ENCODE data around the gene EDC4.
"Not testable (repeated sequence)": the region's sequence is repeated elsewhere in the genome, so short reads cannot be mapped to it uniquely, and the experiment has no call there.

The EDC4 gene

DNA sequence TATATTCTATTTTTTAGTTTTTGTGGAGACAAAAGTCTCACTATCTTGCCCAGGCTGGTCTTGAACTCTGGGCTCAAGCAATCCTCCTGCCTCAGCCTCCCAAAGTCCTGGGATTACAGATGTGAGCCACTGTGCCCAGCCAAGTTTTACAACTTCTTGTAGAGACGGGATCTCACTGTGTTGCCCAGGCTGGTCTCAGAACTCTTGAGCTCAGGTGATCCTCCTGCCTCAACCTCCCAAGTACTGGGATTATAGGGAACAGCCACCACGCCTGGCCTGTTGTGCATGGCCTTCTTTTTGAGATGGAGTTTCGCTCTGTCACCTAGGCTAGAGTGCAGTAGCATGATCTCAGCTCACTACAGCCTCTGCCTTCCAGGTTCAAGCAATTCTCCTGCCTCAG, 19.2 kb upstream of the EDC4 start:
- no peak for DNase-seq

DNA sequence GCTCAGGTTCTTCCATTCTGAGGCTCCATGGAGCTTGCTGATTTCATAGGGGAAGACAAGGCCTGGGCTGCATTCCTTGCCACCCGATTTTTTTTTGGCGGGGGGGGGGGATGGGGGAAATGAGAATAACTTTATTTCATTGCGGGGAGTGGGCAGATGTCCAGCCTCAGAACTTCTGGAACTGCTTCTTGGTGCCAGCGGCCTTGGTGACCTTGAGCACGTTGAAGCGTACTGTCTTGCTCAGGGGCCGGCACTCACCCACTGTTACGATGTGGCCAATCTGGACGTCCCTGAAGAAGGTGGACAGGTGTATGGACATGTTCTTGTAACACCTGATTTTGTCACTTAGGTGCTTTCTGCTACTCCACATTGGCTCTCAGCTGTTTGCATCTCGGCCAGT, 17.1 kb upstream of the EDC4 start:
- no peak for DNase-seq

DNA sequence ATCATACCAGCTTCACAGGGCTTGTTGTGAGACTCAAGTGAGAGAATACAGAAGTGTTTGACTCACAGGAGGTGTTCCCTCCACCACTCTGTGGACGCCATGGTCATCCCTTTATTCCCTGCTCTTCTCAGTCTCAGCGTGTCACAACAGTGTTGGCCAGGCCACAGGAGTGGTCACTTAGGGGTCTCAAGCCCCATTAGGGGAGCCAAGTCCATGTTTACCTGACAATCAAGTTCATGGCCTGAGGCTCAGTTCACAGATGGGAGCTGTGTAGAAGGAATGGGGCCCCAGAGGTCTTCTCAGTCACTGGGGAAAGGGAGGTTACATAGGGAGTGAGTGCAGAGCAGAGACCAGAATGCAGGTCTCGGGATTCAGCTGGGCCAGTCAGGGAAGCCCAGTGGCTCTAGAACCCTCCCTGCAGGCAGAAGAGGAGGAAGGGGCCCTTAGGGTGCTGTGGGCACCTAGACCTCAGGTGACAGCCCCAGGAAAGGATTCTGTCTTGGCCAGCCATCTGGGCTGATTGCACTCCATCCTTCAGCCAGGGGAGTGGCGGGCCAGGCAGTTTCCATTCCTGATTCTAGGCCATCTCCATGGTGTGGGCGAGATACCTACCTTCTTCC, 15.8 kb upstream of the EDC4 start:
- no peak for DNase-seq

DNA sequence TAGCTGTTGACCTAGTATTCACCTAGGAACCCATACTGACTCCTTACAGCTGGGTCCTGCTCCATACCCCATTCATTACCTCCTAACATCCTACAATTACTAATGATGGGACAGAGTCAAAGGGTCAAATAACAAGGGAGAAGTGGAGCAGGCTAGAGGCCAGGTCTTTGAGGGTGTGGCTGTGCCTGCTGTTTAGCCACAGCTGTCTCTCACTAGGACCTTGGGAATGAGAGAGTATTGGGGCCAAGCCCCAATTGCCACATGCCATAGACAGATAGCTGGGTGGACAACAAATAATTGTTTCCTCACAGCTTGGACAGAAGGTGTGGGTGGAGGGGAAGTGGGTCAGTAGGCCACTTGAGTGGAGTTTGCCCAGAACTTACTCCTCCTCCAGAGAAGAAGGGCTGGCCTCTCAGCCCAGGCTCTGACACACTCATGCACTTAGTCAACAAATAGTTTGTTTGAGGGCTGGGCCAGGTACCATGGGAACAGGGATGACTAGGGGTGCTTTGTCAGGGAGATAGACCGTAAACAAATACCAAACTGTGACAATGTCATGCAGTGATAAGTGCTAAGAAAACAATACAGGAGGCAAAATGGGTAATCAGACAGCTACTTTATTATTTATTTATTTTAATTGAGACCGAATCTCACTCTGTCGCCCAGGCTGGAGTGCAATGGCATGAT, 15.2 kb upstream of the EDC4 start:
- no peak for DNase-seq

DNA sequence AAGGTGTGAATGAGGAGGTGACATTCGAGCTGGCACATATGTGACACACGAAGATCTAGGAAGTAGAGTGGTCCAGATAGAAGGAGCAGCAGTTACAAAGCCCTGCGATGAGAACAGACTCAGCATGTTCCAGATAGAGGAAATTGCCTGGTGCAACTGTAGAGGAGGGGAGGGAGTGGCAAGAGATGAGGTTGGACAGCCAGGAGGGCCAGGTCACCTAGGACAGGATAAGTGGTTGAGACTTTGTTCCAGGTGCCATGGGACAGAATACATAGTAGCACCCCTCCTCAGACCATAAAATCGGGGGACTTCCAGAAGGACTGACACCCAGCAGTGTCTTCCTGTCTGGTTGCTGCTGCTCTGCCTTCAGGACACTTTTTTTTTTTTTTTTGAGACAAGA, 14.4 kb upstream of the EDC4 start:
- DNase-seq: no peak

DNA sequence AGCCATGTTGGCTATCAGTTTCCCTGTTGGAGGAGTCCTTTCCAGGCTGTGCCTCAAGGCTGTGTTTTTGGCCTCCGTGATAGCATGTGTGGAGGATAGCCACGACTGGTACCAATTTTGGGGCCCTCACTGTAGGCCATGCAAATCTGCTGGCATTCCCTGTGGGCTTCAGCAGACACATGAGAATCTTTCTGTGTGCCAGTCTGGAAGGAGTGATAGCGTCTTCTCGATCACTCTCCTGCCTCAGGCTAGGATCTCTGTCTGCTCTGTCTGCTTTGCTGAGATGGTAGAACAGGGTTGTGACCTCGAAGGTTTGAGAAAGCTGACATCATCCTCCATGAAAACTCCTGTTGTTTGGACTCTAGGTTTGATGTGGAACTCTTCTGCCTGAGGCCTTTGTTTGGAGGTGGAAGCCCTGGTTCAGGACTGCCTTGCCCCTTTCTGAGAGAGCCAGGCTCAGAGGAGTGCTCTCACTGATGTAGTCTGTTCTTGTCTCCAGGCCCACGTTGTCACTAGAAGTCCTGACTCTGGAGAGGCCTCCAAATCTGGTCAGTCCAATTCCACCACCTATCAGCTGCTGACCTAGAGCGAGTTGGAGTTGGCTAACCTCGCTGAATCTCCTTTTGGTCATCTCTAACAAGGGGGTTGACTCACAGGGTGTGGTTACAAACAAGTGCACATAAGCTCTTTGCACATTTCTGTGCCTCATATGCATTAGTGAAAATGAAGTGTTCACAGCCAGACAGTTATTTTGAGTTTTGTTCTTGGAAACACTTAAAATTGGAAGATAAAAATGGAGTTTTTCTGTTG, 12.1 kb upstream of the EDC4 start:
- DNase-seq: no peak

DNA sequence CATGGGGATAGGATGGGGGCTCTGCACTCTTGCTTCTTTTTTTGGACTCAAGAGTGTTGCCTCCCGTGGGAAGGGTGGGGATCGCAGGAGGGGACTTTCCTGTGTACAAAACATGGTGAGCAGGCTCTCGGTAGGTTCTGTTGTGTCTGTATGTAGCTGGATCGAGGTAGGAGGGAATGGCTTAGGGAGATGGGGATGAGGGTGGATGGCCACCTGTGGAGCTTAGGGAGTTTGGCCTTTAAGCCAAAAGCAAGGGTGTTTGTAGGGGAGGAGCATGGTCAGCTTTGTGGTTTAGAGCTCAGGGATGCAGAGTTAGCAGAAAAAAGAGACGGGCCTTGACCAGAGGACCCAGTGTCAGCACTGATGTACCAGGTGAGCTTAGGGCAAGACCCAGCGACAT, 11.0 kb upstream of the EDC4 start:
- DNase-seq: no peak

DNA sequence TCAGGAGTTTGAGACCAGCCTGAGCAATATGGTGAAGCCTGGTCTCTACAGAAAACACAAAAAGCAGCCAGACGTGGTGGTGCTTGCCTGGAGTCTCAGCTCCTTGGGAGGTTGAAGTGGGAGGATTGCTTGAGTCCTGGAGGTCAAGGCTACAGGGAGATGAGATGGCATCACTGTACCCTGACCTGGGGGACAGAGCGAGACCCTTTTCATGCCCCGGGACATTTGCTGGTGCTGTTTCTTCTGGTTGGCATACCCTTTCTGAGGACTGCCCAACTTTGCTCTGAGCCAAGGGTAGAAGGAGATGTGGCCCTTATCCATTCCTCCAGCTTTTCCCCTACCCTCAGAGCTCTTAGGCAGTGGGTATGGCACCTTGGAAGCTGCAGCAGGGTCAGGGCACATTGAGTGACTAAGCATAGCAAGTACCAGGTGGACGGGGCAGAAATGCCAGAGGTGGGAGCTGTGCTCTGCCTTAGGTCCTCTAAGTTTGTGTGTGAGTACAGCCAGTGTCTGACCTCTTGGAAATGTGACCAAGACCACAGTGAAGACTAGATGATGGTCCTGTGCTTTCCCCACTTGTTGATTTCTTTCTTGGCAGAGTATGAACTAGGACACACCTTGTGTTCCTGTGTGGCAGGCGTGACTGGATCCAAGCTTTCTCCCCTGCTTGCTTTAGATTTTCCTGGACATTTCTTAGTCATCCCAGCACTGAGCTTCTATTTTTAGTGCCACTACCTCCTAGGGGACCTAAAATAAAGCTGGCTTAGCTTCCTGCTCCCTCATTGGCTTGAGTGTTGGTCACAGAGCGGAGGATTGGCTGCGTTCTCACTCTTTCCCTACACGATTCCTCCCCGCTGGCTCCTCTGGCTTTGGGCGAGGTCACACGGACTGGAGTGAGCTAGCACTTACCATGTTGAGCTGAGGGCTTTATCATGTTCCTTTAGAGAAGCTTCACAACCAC, 9.9 kb upstream of the EDC4 start:
- no peak for DNase-seq

DNA sequence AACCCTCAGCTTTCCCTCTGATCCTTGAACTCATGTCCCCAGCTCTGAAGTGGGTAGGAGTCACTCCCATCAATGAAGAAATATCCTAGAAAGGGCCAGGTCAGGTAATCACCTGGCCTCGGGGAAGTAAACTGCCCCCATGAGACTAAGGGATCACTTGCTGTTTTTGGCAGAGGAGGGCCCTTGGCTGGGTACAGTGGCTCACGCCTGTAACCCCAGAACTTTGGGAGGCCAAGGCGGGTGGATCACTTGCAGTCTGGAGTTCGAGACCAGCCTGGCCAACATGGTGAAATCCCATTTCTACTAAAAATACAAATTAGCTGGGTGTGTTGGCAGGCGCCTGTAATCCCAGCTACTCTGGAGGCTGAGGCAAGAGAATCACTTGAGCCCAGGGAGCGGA, 8.8 kb upstream of the EDC4 start:
- not testable (repeated sequence) for DNase-seq

DNA sequence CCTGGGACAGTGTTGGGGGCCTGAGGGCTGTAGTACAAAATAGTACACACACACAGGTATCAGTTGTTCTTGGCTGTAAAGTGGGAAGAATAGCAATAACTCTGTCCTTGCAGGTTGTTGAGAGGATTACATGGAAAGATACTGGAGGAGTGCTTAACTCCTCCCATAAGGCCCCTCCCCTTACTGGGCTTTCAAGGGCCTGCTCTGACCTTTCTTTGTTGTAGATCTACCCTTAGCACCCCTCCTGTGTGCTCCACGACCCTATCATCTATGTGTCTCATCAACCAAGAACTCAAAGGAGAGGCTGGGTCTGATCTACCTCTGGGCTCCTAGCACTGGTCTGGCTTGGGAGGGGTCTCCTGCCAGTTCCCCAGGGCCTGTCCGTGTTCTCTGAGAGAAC, 8.3 kb upstream of the EDC4 start:
- no peak for DNase-seq

DNA sequence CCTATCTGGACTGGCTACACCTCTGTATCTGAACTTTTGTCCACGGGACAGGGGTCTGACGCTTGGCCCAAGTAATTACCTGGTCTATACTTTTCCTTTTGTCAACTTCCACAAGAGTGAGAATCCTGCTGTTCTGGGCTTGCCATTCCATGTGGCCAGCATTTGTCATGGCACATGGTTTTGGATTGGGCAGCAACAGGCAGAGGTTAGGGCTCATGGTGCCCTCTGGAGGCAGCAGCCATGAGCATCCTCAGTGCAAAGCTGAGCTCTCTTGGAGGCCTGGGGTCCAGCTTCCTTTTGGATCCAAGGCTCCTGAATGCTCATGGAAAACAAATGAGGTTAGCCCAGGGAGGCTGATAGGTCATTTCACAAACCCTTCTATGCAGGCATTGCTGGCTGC, 7.5 kb upstream of the EDC4 start:
- DNase-seq: peak; percentile 19

DNA sequence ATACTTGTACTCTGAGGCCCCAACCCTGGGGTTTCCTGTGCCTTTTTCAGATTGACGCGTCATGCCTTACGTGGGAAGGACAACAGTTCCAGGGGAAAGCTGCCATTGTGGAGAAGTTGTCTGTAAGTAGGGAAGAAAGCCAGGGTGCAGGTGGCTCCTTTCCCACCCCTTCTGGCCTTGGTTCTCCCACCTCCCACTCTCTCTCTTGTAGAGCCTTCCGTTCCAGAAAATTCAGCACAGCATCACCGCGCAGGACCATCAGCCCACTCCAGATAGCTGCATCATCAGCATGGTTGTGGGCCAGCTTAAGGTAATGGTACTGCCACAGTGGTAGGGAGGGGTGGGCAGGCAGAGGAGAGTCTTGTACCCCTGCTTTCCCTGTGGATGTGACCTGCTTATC, 4.6 kb upstream of the EDC4 start:
- DNase-seq: no peak

DNA sequence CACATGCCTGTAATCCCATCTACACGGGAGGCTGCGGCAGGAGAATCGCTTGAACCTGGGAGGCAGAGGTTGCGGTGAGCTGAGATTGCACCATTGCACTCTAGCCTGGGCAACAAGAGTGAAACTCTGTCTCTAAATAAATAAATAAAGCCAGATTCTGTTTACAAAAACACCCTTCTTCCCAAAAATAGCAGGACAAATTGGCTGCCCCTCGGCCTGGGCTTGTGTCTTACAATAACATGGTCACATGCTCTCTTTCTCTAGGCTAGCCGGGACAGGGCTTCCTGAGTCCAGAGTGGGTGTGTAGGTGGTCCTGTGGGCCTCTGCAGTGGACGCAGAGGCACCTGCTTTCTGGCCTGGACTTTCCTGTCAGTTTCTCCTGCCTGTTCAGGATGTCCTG, 3.2 kb upstream of the EDC4 start:
- DNase-seq: no peak

DNA sequence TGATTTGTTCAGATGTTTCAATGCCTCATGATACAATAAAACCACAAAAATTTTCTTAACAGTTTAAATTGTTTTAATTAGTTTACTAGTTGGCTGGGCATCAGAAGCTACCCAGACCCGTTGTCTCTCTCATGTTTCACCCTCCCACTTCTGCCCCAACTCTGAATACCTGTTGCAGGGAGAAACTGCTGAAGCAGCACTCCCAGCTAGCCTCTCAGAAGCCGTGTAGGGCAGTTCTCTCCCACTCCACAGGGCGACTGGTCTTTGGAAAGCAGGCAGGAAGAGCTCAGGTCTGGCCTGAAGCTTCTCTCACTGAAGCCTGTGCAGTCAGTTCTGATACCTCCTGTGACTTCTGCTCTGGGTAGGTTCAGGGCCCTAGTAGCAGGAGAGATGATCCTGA, 1.6 kb upstream of the EDC4 start:
- DNase-seq: no peak

DNA sequence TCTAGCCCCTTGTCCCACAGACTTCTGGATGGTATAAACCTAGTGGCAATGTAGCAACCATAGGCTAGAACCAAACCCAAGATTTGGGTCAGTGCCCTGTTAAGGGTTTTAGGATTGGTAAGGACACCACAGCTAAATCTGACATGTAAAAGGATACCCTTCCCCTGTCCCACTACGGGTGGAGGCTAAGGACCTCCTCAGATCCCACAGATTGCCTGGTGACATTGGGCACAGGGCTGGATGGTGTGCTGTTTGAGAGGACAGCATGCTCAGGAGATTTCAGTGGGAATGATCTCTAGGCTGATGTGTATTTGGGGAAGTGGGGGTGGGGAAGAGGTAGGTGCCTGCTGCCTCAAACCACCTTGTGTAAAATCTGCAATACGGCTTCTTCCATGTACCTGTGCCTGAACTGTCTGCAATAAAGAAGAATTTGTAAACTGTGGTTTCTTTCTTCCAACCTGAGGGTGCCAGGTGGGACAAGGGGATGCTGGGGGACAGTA, 671 bp upstream of the EDC4 start:
- no peak for DNase-seq

DNA sequence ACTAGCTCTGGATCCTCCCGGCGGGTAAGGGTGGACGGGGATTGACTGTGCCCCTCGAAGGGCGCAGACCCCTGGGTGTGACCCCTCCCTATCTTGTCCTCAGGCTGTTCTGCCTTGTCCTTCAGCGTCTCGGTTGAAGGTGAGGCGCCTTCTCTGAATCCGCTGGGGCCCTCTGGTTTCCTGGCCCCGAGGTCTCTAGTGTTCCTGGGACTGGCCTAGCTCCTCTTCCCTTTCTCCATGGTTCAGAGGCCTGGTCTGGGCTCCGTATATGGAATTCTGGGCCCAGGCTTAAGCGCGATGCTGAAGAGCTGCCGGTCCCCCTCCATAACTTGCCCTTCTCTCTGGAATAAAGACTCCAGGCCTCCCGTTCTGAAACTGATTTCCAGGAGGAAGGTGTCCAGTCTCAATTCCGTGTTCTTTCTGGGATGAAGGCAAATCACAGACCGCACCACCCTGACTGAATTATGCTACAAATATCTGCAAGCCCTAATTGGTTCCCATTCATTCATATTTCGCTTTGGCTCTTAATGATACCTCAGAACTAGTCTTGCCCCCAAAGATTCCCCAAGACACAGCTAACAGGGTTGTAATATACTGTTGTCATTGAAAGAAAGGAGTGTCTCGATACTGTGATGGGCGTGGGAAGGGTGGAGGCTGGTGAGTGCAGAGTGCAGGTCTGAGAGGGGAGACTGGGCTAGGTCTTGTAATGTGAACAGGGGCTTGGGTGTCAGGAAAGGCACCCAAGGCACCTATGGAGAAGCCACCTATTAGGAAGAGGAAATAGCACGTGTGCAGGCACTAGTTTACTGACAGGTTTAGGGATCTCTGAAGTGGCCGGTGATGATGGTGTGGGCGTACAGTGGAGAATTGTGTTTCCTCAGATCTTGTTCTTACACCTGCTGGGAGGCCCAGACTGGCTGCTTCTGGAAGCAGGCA, 851 bp downstream of the EDC4 start:
- DNase-seq: no peak

DNA sequence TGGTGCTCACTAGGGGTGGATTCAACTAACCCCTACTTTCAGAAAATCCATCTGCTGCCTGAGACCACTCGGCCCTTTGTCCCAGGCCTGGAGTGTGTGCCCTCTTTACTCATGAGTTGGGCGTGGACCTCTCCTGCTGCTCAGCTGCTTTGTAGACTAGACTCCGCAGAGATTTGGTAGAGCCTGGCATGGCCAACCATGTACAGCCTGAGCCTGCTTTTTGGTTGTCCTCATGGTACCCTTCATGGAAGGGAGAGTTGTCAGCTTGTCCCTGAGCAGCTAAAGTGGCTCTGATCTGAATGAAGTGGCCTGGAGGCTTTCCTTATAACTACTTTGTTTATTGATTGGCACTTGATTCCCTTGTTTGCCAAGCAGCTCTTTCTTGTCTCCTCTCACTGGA, 1.5 kb downstream of the EDC4 start:
- no peak for DNase-seq

DNA sequence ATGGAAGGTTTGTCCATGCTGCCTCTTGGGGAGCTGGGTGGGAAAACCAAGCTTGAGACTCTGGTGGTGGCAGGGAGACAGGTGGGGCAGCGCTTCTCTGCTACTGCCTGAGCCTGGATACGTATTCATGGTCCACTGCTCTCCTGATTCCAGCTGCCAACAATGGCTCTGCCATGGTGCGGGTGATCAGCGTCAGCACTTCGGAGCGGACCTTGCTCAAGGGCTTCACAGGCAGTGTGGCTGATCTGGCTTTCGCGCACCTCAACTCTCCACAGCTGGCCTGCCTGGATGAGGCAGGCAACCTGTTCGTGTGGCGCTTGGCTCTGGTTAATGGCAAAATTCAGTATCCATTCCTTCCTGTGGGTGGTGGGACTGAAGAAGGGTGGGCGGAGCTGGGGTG, 4.2 kb downstream of the EDC4 start:
- DNase-seq: no peak

DNA sequence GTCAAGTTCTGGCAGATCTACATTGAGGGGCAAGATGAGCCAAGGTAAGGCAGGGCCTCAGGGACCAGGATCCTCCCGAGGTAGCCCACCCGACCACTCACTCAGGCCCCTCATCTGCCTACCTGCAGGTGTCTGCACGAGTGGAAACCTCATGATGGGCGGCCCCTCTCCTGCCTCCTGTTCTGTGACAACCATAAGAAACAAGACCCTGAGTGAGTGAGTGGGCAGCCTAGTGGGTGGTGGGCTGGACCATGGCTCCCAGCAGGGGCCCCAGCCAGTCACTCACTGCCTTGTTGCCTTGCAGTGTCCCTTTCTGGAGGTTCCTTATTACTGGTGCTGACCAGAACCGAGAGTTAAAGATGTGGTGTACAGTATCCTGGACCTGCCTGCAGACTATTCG, 5.4 kb downstream of the EDC4 start:
- no peak for DNase-seq

DNA sequence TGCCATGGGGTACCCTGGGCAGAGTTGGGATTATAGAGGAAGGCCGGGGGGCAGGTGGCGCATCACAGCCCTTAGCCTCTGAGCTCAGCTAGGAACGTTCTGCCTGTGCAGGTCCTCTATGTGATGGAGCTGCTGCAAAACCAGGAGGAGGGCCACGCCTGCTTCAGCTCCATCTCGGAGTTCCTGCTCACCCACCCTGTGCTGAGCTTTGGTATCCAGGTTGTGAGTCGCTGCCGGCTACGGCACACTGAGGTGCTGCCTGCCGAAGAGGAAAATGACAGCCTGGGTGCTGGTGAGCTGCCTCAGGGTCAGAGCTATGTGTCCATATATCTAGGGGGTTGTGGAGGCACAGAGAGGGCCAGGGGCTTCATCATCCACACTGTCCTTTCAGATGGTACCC, 6.0 kb downstream of the EDC4 start:
- DNase-seq: no peak

DNA sequence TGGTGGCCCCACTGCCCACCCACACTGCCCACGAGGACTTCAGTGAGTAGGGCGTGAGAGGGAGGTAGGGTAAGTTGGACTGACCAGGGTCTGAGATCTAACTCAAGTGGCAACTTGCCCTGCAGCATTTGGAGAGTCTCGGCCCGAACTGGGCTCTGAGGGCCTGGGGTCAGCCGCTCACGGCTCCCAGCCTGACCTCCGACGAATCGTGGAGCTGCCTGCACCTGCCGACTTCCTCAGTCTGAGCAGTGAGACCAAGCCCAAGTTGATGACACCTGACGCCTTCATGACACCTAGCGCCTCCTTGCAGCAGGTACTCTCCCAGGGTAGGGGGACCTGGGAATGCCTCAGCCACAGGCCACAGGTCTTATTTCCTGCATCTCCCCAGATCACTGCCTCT, 6.6 kb downstream of the EDC4 start:
- DNase-seq: no peak

DNA sequence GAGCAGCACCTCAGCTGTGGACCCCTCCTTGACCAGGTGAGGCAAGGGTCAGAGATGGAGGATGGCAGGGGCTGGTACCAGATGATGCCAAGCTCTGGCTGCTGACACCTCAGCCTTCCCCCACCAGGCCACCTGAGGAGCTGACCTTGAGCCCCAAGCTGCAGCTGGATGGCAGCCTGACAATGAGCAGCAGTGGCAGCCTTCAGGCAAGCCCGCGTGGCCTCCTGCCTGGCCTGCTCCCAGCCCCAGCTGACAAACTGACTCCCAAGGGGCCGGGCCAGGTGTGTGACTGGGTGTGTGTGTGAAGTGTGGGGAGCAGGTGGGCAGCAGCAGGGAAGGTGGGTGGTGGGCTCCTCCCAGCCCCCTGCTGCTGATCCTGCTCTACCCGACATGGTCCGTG, 7.1 kb downstream of the EDC4 start:
- no peak for DNase-seq

All from retina (tissue), 1 donor.